KMS-11 (cell line): ENCODE results near the gene NBL1.

Experiments
- H2AFZ ChIP-seq: fragments of 200-600 bp; sonication (generic); 2 replicates; pipeline ENCODE4 v1.6.1; 2016; ENCODE audit warnings: antibody characterized with exemption, mixed run types, low read depth
- H3K27ac ChIP-seq: fragments of 200-600 bp; sonication (generic); 2 replicates; pipeline ENCODE4 v1.6.1; 2016; ENCODE audit warnings: mild to moderate bottlenecking, mixed run types
- H3K27me3 ChIP-seq: fragments of 200-600 bp; sonication (generic); 2 replicates; pipeline ENCODE4 v1.6.1; 2017; ENCODE audit warnings: mild to moderate bottlenecking, low read depth, mixed run types, moderate library complexity; ENCODE audit not compliant: insufficient read depth
- H3K36me3 ChIP-seq: fragments of 200-600 bp; sonication (generic); 2 replicates; pipeline ENCODE4 v1.6.1; 2017; ENCODE audit warnings: mild to moderate bottlenecking, mixed run types; ENCODE audit not compliant: insufficient read depth
- H3K4me1 ChIP-seq: fragments of 200-600 bp; sonication (generic); 2 replicates; pipeline ENCODE4 v1.6.1; 2016; ENCODE audit warnings: mild to moderate bottlenecking, low read depth, mixed run types; ENCODE audit not compliant: poor library complexity, severe bottlenecking
- H3K4me2 ChIP-seq: fragments of 200-600 bp; sonication (generic); 2 replicates; pipeline ENCODE4 v1.7.0; 2016; ENCODE audit warnings: mild to moderate bottlenecking, mixed run types
- H3K4me3 ChIP-seq: fragments of 200-600 bp; sonication (generic); IDR thresholded peaks from 2 replicates; pipeline ENCODE4 v1.6.1; 2017; ENCODE audit warnings: low read depth, low read length, mixed read lengths; ENCODE audit not compliant: insufficient read depth
- H3K79me2 ChIP-seq: fragments of 200-600 bp; sonication (generic); 2 replicates; pipeline ENCODE4 v1.6.1; 2016; ENCODE audit warnings: low read depth, mixed run types; ENCODE audit not compliant: insufficient read depth
- H3K9ac ChIP-seq: fragments of 200-600 bp; sonication (generic); 2 replicates; pipeline ENCODE4 v1.6.1; 2016; ENCODE audit warnings: mild to moderate bottlenecking, mixed run types
- H4K20me1 ChIP-seq: fragments of 200-600 bp; sonication (generic); 2 replicates; pipeline ENCODE4 v1.6.1; 2016; ENCODE audit warnings: mild to moderate bottlenecking, mixed run types; ENCODE audit not compliant: insufficient read depth
- TF ChIP-seq, protein P1 (sequence below): fragments of 200-600 bp; sonication (generic); conservative IDR thresholded peaks from 2 replicates; pipeline ENCODE4 v1.6.1; 2017; ENCODE audit warnings: low read depth, mild to moderate bottlenecking, antibody characterized with exemption, low read length, moderate library complexity, mixed read lengths

The NBL1 gene

DNA sequence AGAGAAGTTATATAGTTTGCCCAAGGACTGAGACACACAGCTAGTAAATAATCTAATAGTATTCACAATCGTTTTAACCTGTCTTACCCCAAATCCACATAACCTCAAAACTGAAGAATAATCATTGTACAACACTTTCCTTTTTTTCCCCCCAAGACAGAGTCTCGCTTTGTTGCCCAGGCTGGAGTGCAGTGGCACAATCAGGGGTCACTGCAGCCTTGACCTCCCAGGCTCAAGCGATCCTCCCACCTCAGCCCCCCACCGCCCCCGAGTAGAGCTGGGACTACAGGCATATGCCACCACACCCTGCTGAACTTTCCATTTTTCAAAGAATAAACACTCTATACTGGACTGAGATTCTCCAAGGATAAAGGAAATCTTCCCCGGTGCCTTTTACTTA is 28.7 kb upstream of the NBL1 start:
- Histone ChIP-seq H3K4me3 (no peak overlapping the region), H3K4me2 (no peak overlapping the region), H3K27ac (no peak overlapping the region), H4K20me1 (peaks cover 8% of the 10 kb centered on the region; the same call in 1 of the 2 replicates), H3K4me1 (no peaks in the 10 kb centered on the region), H3K9ac (no peak overlapping the region), H3K79me2 (no peaks in the 10 kb centered on the region), H2AFZ (no peak overlapping the region), H3K27me3 (no peaks in the 10 kb centered on the region), H3K36me3 (no peaks in the 10 kb centered on the region)
- TF ChIP-seq, protein P1, sequence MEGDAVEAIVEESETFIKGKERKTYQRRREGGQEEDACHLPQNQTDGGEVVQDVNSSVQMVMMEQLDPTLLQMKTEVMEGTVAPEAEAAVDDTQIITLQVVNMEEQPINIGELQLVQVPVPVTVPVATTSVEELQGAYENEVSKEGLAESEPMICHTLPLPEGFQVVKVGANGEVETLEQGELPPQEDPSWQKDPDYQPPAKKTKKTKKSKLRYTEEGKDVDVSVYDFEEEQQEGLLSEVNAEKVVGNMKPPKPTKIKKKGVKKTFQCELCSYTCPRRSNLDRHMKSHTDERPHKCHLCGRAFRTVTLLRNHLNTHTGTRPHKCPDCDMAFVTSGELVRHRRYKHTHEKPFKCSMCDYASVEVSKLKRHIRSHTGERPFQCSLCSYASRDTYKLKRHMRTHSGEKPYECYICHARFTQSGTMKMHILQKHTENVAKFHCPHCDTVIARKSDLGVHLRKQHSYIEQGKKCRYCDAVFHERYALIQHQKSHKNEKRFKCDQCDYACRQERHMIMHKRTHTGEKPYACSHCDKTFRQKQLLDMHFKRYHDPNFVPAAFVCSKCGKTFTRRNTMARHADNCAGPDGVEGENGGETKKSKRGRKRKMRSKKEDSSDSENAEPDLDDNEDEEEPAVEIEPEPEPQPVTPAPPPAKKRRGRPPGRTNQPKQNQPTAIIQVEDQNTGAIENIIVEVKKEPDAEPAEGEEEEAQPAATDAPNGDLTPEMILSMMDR = no peak

DNA sequence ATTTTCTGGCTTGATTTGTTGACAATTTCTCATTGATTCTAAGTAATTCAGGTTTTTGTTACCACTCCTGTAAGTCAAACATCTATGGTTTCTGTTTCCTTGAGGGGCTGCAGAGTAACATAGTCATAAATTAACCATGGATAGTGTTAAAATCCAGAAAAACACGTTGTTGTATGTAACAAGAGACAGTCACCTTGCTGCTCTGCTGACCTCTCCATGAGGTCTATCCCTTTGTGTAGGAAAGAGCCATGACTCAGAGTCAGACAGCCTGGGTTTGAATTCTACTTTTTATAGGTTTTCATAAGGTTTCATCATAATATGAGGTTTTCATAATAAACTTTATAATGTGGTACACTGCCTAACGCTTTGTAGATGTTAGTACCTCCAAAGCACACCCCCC is 27.6 kb upstream of the NBL1 start:
- no peaks in the 10 kb centered on the region for H3K79me2 ChIP-seq
- H3K4me1 ChIP-seq = no peaks in the 10 kb centered on the region
- TF ChIP-seq, protein P1 = no peak
- no peaks in the 10 kb centered on the region for H3K36me3 ChIP-seq
- no peak overlapping the region for H3K27ac ChIP-seq
- no peak overlapping the region for H2AFZ ChIP-seq
- no peaks in the 10 kb centered on the region for H3K27me3 ChIP-seq
- H3K9ac ChIP-seq = no peak overlapping the region
- no peak overlapping the region for H3K4me3 ChIP-seq
- peaks cover 8% of the 10 kb centered on the region; the same call in 1 of the 2 replicates for H4K20me1 ChIP-seq
- H3K4me2 ChIP-seq = no peak overlapping the region

DNA sequence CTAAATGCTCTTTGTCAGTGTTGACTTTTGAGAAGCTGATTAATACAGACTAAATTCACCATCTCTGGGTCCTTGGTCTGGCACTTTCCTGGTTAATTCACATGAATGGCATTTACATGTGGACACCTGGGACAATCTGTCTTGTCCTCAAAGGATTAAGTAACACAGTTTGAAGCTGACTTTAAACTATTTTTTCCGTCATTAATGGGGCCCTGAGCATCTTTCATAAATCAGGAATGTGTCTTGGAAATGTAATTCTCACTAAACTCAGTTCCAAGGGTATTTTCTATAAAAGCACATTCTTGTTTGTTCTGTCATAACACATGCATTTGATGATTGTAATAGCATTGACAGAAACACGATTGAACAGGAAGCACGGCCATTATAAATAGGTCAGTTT is 26.7 kb upstream of the NBL1 start:
- TF ChIP-seq, protein P1 = no peak
- H3K4me2 ChIP-seq = no peak overlapping the region
- no peak overlapping the region for H2AFZ ChIP-seq
- no peaks in the 10 kb centered on the region for H3K27me3 ChIP-seq
- H3K27ac ChIP-seq = no peak overlapping the region
- H3K4me1 ChIP-seq = no peaks in the 10 kb centered on the region
- no peak overlapping the region for H3K9ac ChIP-seq
- no peaks in the 10 kb centered on the region for H3K79me2 ChIP-seq
- H3K36me3 ChIP-seq = no peaks in the 10 kb centered on the region
- H4K20me1 ChIP-seq = peaks cover 8% of the 10 kb centered on the region; the same call in 1 of the 2 replicates
- no peak overlapping the region for H3K4me3 ChIP-seq

DNA sequence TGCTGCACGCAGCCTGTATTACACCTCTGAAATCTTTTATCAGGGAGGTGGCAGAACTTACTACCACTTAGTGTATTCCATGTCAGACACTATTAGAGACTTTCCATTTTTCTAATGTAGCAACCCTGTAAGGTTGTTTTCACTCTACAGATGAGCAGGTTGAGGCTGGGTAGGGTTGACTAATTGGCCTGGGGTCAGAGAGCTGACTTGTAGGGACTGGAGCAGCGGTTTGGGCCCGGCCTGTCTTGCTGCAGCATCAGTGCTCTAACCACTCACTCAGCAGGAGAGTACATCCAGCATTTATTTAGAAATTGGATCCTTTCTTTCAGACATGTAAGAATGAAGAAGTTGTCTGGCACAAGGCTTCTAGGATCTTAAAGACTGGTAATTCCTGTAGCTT is 25.7 kb upstream of the NBL1 start:
- H3K79me2 ChIP-seq = no peaks in the 10 kb centered on the region
- H3K27ac ChIP-seq = no peak overlapping the region
- H3K4me1 ChIP-seq = no peaks in the 10 kb centered on the region
- no peaks in the 10 kb centered on the region for H3K36me3 ChIP-seq
- no peaks in the 10 kb centered on the region for H4K20me1 ChIP-seq
- H3K4me3 ChIP-seq = no peak overlapping the region
- no peak overlapping the region for H2AFZ ChIP-seq
- TF ChIP-seq, protein P1 = no peak
- H3K9ac ChIP-seq = no peak overlapping the region
- H3K27me3 ChIP-seq = no peaks in the 10 kb centered on the region
- H3K4me2 ChIP-seq = no peak overlapping the region
